Measurements from ENCODE around the gene DUS1L. TPM values are rescaled to one million over a fixed set of nuclear protein-coding genes. Genes with fewer than 3 reads are reported as not detected.

Gene DUS1L
- total RNA-seq, 2 experiments from 2014 or later, result 118 to 131 TPM

DNA sequence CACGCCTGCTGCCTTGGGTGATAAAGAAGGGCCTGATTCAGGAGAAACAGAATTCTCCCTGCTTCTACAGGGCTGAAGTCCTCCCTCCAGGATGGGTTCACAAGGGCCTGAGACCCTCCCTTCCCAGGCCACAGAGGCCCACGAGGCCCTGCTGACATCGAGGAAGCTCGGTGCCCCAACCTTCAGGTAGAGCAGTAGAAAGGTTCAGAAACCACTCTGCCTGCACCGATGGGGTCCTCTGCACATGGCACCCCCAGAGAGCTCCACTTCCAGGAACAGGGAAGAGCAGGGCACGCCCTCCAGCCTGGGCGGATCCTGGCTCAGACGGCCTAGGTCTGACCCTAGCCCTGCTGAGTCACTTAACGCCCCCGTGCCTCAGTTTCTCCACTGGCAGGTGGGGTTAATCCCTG lies 43.7 kb downstream of the DUS1L start:
- Mint-ChIP-seq H3K36me3 (no peaks in the 10 kb centered on the region), H3K4me3 (peak overlapping the region; percentile 84), H3K27ac (peak overlapping the region; percentile 66), H3K27me3 (no peaks in the 10 kb centered on the region), H3K9me3 (no peaks in the 10 kb centered on the region), H3K4me1 (ENCODE audit: low read depth) (peaks cover 24% of the 10 kb centered on the region)
- CTCF ChIA-PET, result interaction anchor here (0.7 to 6.4 kb wide), 15 partner anchors 9 to 286 kb away, joined by 3 to 174 read pairs (median 5); partner anchors contain the start of genes ASPSCR1, DCXR, FASN and MAFG
- no peak for DNase-seq
- POLR2A ChIA-PET, result interaction anchor here (1.0 to 2.3 kb wide), 6 partner anchors 16 to 152 kb away, joined by 3 to 8 read pairs (median 5); partner anchors contain the start of genes ASPSCR1 and DCXR
- intact Hi-C loops (cut with micrococcal nuclease), result loop anchor here (2.0 kb wide), 2 partner anchors 15 to 161 kb away; partner anchors contain the start of genes DCXR and P4HB

DNA sequence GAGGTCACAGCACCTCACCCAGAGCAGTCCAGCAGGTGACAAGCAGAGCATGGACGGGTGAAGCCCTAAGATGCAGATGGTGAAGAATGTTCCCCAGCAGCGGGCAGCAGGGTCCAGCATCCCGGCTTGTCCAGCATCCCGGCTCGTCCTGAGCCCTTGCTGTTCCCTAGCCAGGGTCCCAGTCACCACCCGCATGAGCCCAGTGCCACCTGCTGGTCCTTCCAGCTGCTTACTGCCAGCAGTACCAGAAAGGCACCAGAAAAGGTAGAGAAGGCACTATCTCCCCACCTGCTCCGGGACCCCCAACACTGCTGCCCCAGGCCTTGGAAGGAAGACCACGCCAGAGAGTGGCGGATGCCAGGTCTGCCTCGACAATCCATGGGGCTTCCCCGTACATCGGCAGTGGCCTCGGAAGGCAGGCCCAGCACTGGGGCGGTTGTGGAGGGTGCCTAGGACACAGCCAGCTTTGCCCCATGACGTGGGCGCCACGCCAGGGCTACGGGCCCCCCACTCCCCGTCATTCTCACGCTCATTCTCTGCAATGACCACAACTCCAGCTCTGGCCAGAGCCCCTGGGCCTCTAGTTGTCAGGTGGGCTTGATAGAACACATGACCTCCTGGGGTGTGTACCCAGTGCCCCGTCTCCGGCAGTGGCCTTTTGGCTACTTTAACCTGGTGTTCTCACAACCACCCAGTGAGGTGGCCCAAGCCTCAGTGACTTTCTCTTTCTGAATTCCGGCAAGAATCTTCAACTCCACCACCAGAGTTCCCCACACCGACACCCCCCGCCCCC lies 44.3 kb downstream of the DUS1L start:
- no peaks in the 10 kb centered on the region for H3K36me3 Mint-ChIP-seq
- peak overlapping the region; percentile 84 for H3K4me3 Mint-ChIP-seq
- H3K4me1 Mint-ChIP-seq (ENCODE audit: low read depth), result peaks cover 24% of the 10 kb centered on the region
- no peaks in the 10 kb centered on the region for H3K9me3 Mint-ChIP-seq
- peak overlapping the region; percentile 58 for H3K27ac Mint-ChIP-seq
- H3K27me3 Mint-ChIP-seq, result no peaks in the 10 kb centered on the region
- ChIA-PET POLR2A (interaction anchor here (0.9 to 2.3 kb wide), 6 partner anchors 16 to 151 kb away, joined by 3 to 8 read pairs (median 5); partner anchors contain the start of genes ASPSCR1 and DCXR), CTCF (interaction anchor here (0.6 to 6.4 kb wide), 20 partner anchors 9 to 286 kb away, joined by 3 to 174 read pairs (median 4); partner anchors contain the start of genes ASPSCR1, DCXR, MAFG and NOTUM)
- DNase-seq, result peak; percentile 76
- intact Hi-C loops (cut with micrococcal nuclease), result no loop called here

GRCh38 chr17:82020572-82021106 lies 45.0 kb downstream of the DUS1L start:
- Mint-ChIP-seq H3K27ac (no peak overlapping the region), H3K36me3 (no peaks in the 10 kb centered on the region), H3K4me1 (ENCODE audit: low read depth) (peaks cover 24% of the 10 kb centered on the region), H3K4me3 (peak overlapping the region; percentile 26), H3K9me3 (no peaks in the 10 kb centered on the region), H3K27me3 (no peaks in the 10 kb centered on the region)
- POLR2A ChIA-PET, result interaction anchor here (0.9 to 2.3 kb wide), 6 partner anchors 17 to 61 kb away, joined by 3 to 8 read pairs (median 7); partner anchors contain the start of genes ASPSCR1, DCXR and NOTUM
- CTCF ChIA-PET, result interaction anchor here (0.6 to 6.4 kb wide), 21 partner anchors 10 to 285 kb away, joined by 3 to 174 read pairs (median 4); partner anchors contain the start of genes ASPSCR1, MAFG, NOTUM and RAC3
- no peak for DNase-seq
- intact Hi-C loops (cut with micrococcal nuclease), result no loop called here

GRCh38 chr17:82019690-82020571 lies 45.7 kb downstream of the DUS1L start:
- no peaks in the 10 kb centered on the region for H3K9me3 Mint-ChIP-seq
- DNase-seq, result peak; percentile 77
- no peak overlapping the region for H3K4me3 Mint-ChIP-seq
- H3K27me3 Mint-ChIP-seq, result no peaks in the 10 kb centered on the region
- peaks cover 24% of the 10 kb centered on the region for H3K4me1 Mint-ChIP-seq (ENCODE audit: low read depth)
- no peak overlapping the region for H3K27ac Mint-ChIP-seq
- CTCF ChIA-PET, result interaction anchor here (0.6 to 6.4 kb wide), 21 partner anchors 11 to 134 kb away, joined by 3 to 174 read pairs (median 4); partner anchors contain the start of genes ASPSCR1, DCXR, MAFG and NOTUM
- intact Hi-C loops (cut with micrococcal nuclease), result no loop called here
- H3K36me3 Mint-ChIP-seq, result no peaks in the 10 kb centered on the region
- POLR2A ChIA-PET, result interaction anchor here (1.0 to 1.5 kb wide), 2 partner anchors 41 to 60 kb away, joined by 3 to 7 read pairs; partner anchors contain the start of gene NOTUM

DNA sequence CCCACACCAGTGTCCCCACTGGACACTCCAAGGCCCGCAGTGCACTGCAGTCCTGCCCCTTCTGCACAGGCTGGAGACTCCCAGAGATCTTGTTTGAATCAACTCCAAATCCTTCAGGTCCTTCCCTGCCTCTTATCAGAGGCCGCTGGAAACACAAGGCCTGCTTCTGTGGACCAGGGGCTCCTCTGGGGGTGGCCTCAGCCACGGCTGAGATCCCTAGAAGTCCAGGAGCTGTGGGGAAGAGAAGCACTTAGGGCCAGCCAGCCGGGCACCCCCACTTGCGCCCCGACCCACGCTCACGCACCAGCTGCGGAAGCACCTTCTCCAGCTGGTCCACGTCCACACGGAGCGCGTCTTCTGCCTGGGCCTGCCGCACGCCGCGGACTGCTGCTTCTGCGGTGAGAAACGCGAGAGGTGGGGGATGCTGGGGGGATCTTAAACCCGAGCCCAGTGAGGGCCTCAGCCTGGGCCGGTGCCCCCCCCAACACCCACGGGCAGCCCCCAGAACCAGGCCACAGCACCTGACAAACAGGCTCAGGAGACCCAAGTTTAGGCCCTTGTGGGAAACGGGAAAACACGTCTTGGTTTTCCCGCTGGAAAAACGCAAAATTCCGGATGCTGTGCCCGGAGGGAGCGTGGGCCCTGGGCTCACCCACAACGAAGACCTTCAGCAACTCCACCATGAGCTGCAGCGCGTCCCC lies 46.5 kb downstream of the DUS1L start:
- H3K4me3 Mint-ChIP-seq, result no peak overlapping the region
- CTCF ChIA-PET, result interaction anchor here (0.6 to 6.4 kb wide), 19 partner anchors 11 to 135 kb away, joined by 3 to 174 read pairs (median 4); partner anchors contain the start of genes ASPSCR1, DCXR, MAFG and NOTUM
- H3K27ac Mint-ChIP-seq, result no peak overlapping the region
- no peaks in the 10 kb centered on the region for H3K9me3 Mint-ChIP-seq
- intact Hi-C loops (cut with micrococcal nuclease), result no loop called here
- DNase-seq, result no peak
- no peaks in the 10 kb centered on the region for H3K36me3 Mint-ChIP-seq
- POLR2A ChIA-PET, result interaction anchor here (1.0 to 1.5 kb wide), 2 partner anchors 40 to 59 kb away, joined by 3 to 7 read pairs; partner anchors contain the start of gene NOTUM
- H3K27me3 Mint-ChIP-seq, result no peaks in the 10 kb centered on the region
- peaks cover 21% of the 10 kb centered on the region for H3K4me1 Mint-ChIP-seq (ENCODE audit: low read depth)

- Mint-ChIP-seq H3K4me3 (no peak overlapping the region), H3K27me3 (no peaks in the 10 kb centered on the region), H3K9me3 (no peaks in the 10 kb centered on the region), H3K27ac (no peak overlapping the region), H3K36me3 (no peaks in the 10 kb centered on the region), H3K4me1 (ENCODE audit: low read depth) (peaks cover 16% of the 10 kb centered on the region)
- ChIA-PET CTCF (interaction anchor here (0.6 to 6.4 kb wide), 5 partner anchors 12 to 84 kb away, joined by 3 to 174 read pairs (median 3); partner anchors contain the start of genes DCXR, NOTUM and RAC3), POLR2A (interaction anchor here (0.6 kb wide), 1 partner anchor 162 kb away, joined by 3 read pairs; no protein-coding TSS in a partner anchor)
- DNase-seq, result no peak
- intact Hi-C loops (cut with micrococcal nuclease), result no loop called here
Observed at GRCh38 chr17:82018152-82018988, 47.2 kb downstream of the DUS1L start.

DNA sequence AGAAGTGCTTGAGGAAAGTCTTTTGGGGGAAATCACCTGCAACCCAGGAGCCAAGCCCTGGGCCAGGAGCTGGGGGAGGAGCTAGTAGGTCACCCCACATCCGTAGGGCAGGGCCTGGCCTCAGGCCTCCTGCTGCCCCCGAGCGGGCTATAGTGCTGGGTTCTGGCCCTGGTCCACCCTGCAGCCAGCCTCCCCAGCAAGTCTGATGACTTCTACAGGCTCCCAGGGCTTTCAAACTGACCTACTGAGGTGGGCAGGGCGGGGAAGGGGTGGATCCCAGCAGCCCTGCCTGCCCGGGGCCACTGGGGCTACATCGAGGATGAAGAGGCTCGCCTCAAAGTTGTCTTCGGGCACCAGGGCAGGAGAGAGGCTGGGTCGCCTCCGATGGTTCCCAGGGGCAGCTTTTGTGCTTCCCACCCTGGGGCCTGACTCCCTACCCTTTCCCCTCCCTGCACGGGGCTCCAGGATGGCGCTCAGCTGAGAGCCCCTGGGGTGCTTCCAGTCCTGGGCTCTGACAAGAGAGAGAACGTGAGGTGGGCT lies 47.9 kb downstream of the DUS1L start:
- no peaks in the 10 kb centered on the region for H3K9me3 Mint-ChIP-seq
- H3K4me1 Mint-ChIP-seq (ENCODE audit: low read depth), result peaks cover 16% of the 10 kb centered on the region
- no peak overlapping the region for H3K27ac Mint-ChIP-seq
- CTCF ChIA-PET, result interaction anchor here (0.6 kb wide), 1 partner anchor 84 kb away, joined by 3 read pairs; no protein-coding TSS in a partner anchor
- H3K27me3 Mint-ChIP-seq, result no peaks in the 10 kb centered on the region
- no peak for DNase-seq
- intact Hi-C loops (cut with micrococcal nuclease), result no loop called here
- no peaks in the 10 kb centered on the region for H3K36me3 Mint-ChIP-seq
- no peak overlapping the region for H3K4me3 Mint-ChIP-seq
- POLR2A ChIA-PET, result interaction anchor here (0.6 kb wide), 1 partner anchor 162 kb away, joined by 3 read pairs; no protein-coding TSS in a partner anchor

GRCh38 chr17:82016875-82017459 lies 48.6 kb downstream of the DUS1L start:
- no peaks in the 10 kb centered on the region for H3K27me3 Mint-ChIP-seq
- H3K9me3 Mint-ChIP-seq, result no peaks in the 10 kb centered on the region

GRCh38 chr17:82016061-82016874 lies 49.3 kb downstream of the DUS1L start:
- CTCF ChIA-PET, result interaction anchor here (1.6 kb wide), 1 partner anchor 14 kb away, joined by 3 read pairs; no protein-coding TSS in a partner anchor
- DNase-seq, result no peak
- peaks cover 8% of the 10 kb centered on the region for H3K4me1 Mint-ChIP-seq (ENCODE audit: low read depth)
- POLR2A ChIA-PET, result no interaction called here
- no peaks in the 10 kb centered on the region for H3K36me3 Mint-ChIP-seq
- H3K27ac Mint-ChIP-seq, result no peak overlapping the region
- intact Hi-C loops (cut with micrococcal nuclease), result no loop called here
- H3K4me3 Mint-ChIP-seq, result no peak overlapping the region
- no peaks in the 10 kb centered on the region for H3K27me3 Mint-ChIP-seq
- H3K9me3 Mint-ChIP-seq, result no peaks in the 10 kb centered on the region

More at GRCh38 chr17:82016875-82017459, 48.6 kb downstream of the DUS1L start:
- DNase-seq, result no peak
- Mint-ChIP-seq H3K36me3 (no peaks in the 10 kb centered on the region), H3K27ac (no peak overlapping the region), H3K4me3 (no peak overlapping the region), H3K4me1 (ENCODE audit: low read depth) (peaks cover 15% of the 10 kb centered on the region)
- intact Hi-C loops (cut with micrococcal nuclease), result no loop called here
- CTCF ChIA-PET, result no interaction called here
- POLR2A ChIA-PET, result interaction anchor here (0.6 kb wide), 1 partner anchor 162 kb away, joined by 3 read pairs; no protein-coding TSS in a partner anchor
